Activated CD8-positive, alpha-beta T cell treated with anti-CD3 and anti-CD28 coated beads for 36 hours (primary cell): ENCODE data around the gene RNF151. TPM values are rescaled to one million over a fixed set of nuclear protein-coding genes. Genes with fewer than 3 reads are reported as not detected.
"Not testable (repeated sequence)": the region's sequence is repeated elsewhere in the genome, so short reads cannot be mapped to it uniquely, and the experiment has no call there.

ENCODE experiments used
- ATAC-seq: fragments of 200-7000 bp; cut with Tn5 transposase; one replicate; pipeline ENCODE4 v1.10.0; 2021; ENCODE audit warnings: mild to moderate bottlenecking, moderate library complexity
- CTCF ChIA-PET: fragments of 350-600 bp; sonication (Branson Sonifier 250); formaldehyde crosslinking; loops from one replicate; lab custom pipeline; 2021; ENCODE audit warnings: antibody characterized with exemption; lab: Charles Lee
- POLR2A ChIA-PET: fragments of 350-600 bp; sonication (Branson Sonifier 250); formaldehyde crosslinking; loops from one replicate; lab custom pipeline; 2021; ENCODE audit warnings: antibody characterized with exemption; lab: Charles Lee
- DNase-seq: peaks from one replicate; pipeline ENCODE4 v3.0.0-alpha.2; 2020
- H3K27ac Mint-ChIP-seq: one replicate; pipeline ENCODE4 v1.8.0; 2021; ENCODE audit warnings: mild to moderate bottlenecking, mixed read lengths
- H3K27me3 Mint-ChIP-seq: one replicate; pipeline ENCODE4 v1.8.0; 2021; ENCODE audit warnings: mixed read lengths
- H3K36me3 Mint-ChIP-seq: one replicate; pipeline ENCODE4 v1.8.0; 2021; ENCODE audit warnings: low read depth, mixed read lengths
- H3K4me1 Mint-ChIP-seq: one replicate; pipeline ENCODE4 v1.8.0; 2021; ENCODE audit warnings: low read depth, mixed read lengths
- H3K4me3 Mint-ChIP-seq: one replicate; pipeline ENCODE4 v1.8.0; 2021; ENCODE audit warnings: mild to moderate bottlenecking, moderate library complexity, mixed read lengths
- H3K9me3 Mint-ChIP-seq: one replicate; pipeline ENCODE4 v1.8.0; 2021; ENCODE audit warnings: mixed read lengths
- CTCF ChIP-seq: fragments of 200-600 bp; IDR thresholded peaks from one replicate; pipeline ENCODE4 v1.8.0; 2022; ENCODE audit warnings: antibody characterized with exemption, mild to moderate bottlenecking
- intact Hi-C: fragments of 100-400 bp; cut with micrococcal nuclease; formaldehyde crosslinking; loops from one replicate; pipeline ENCODE4 v1.10.0; 2022
- total RNA-seq, 2 experiments: library from RNA; stranded (reverse); gene quantifications; one replicate each; pipeline ENCODE4 v1.2.3, GENCODE V29; 2021

Gene RNF151
- total RNA-seq, 2 experiments from 2014 or later, result not detected

GRCh38 chr16:1936945-1937479 is 29.6 kb upstream of the RNF151 start:
- Mint-ChIP-seq H3K9me3 (no peaks in the 10 kb centered on the region), H3K4me3 (no peak overlapping the region), H3K36me3 (peaks cover 4% of the 10 kb centered on the region), H3K4me1 (peaks cover 5% of the 10 kb centered on the region), H3K27me3 (no peaks in the 10 kb centered on the region), H3K27ac (no peak overlapping the region)
- DNase-seq (no peak), ATAC-seq (no peak)
- POLR2A ChIA-PET, result no interaction called here
- intact Hi-C loops, result no loop called here
- CTCF ChIA-PET, result no interaction called here
- no peak for TF ChIP-seq CTCF

- H3K9me3 Mint-ChIP-seq, result no peaks in the 10 kb centered on the region
- no peak for ATAC-seq
- H3K4me1 Mint-ChIP-seq, result peaks cover 9% of the 10 kb centered on the region
- no peaks in the 10 kb centered on the region for H3K27me3 Mint-ChIP-seq
- ChIA-PET POLR2A (no interaction called here), CTCF (no interaction called here)
- no peak for TF ChIP-seq CTCF
- no peak overlapping the region for H3K4me3 Mint-ChIP-seq
- intact Hi-C loops, result no loop called here
- peaks cover 4% of the 10 kb centered on the region for H3K36me3 Mint-ChIP-seq
- no peak for DNase-seq
- no peak overlapping the region for H3K27ac Mint-ChIP-seq
These were observed 28.3 kb upstream of the RNF151 start for GRCh38 chr16:1938316-1938715.

- ChIA-PET POLR2A (interaction anchor here (9.2 kb wide), 1 partner anchor 24 kb away, joined by 113 read pairs; the partner anchor contains the start of genes NDUFB10, RNF151 and RPS2), CTCF (interaction anchor here (2.3 kb wide), 1 partner anchor 12 kb away, joined by 9 read pairs; no protein-coding TSS in a partner anchor)
- H3K27ac Mint-ChIP-seq, result no peak overlapping the region
- H3K9me3 Mint-ChIP-seq, result no peaks in the 10 kb centered on the region
- no peaks in the 10 kb centered on the region for H3K27me3 Mint-ChIP-seq
- no peak overlapping the region for H3K4me3 Mint-ChIP-seq
- intact Hi-C loops, result no loop called here
- H3K4me1 Mint-ChIP-seq, result peaks cover 15% of the 10 kb centered on the region
- DNase-seq (no peak), ATAC-seq (no peak)
- TF ChIP-seq CTCF, result no peak
- peaks cover 4% of the 10 kb centered on the region for H3K36me3 Mint-ChIP-seq
These were observed 27.7 kb upstream of the RNF151 start for GRCh38 chr16:1938910-1939309.

GRCh38 chr16:1939833-1940232 is 26.8 kb upstream of the RNF151 start:
- ATAC-seq, H3K27me3 Mint-ChIP-seq, H3K36me3 Mint-ChIP-seq, H3K27ac Mint-ChIP-seq, H3K9me3 Mint-ChIP-seq, DNase-seq, H3K4me3 Mint-ChIP-seq, intact Hi-C loops: not testable (repeated sequence)
- ChIA-PET CTCF (interaction anchor here (2.3 to 2.5 kb wide), 2 partner anchors 11 kb away, joined by 9 to 14 read pairs; no protein-coding TSS in a partner anchor), POLR2A (interaction anchor here (9.2 kb wide), 1 partner anchor 23 kb away, joined by 113 read pairs; the partner anchor contains the start of genes NDUFB10, RNF151 and RPS2)
- peaks cover 23% of the 10 kb centered on the region for H3K4me1 Mint-ChIP-seq

GRCh38 chr16:1940273-1941161 is 26.1 kb upstream of the RNF151 start:
- peaks cover 4% of the 10 kb centered on the region for H3K36me3 Mint-ChIP-seq
- ChIA-PET POLR2A (interaction anchor here (0.9 to 9.2 kb wide), 2 partner anchors 23 to 41 kb away, joined by 3 to 113 read pairs; partner anchors contain the start of genes NDUFB10, NOXO1, RNF151 and RPS2), CTCF (interaction anchor here (1.0 to 2.5 kb wide), 3 partner anchors 10 to 78 kb away, joined by 3 to 14 read pairs (median 9); no protein-coding TSS in a partner anchor)
- H3K4me3 Mint-ChIP-seq, result no peak overlapping the region
- ATAC-seq (no peak), DNase-seq (no peak)
- H3K4me1 Mint-ChIP-seq, result peaks cover 23% of the 10 kb centered on the region
- H3K9me3 Mint-ChIP-seq, result no peaks in the 10 kb centered on the region
- TF ChIP-seq CTCF, result no peak
- no peak overlapping the region for H3K27ac Mint-ChIP-seq
- intact Hi-C loops, result no loop called here
- H3K27me3 Mint-ChIP-seq, result no peaks in the 10 kb centered on the region
